Stimulated activated CD4-positive, alpha-beta T cell treated with anti-CD3 and anti-CD28 coated beads, Interleukin-12 subunit alpha, Interleukin-12 subunit beta, amount 100 ng/mL, for 4 hours (primary cell): ENCODE results near the gene SEPTIN3.

Experiments used
- DNase-seq: peaks from one replicate; pipeline ENCODE4 v3.0.0-alpha.2; 2020

Gene SEPTIN3

DNA sequence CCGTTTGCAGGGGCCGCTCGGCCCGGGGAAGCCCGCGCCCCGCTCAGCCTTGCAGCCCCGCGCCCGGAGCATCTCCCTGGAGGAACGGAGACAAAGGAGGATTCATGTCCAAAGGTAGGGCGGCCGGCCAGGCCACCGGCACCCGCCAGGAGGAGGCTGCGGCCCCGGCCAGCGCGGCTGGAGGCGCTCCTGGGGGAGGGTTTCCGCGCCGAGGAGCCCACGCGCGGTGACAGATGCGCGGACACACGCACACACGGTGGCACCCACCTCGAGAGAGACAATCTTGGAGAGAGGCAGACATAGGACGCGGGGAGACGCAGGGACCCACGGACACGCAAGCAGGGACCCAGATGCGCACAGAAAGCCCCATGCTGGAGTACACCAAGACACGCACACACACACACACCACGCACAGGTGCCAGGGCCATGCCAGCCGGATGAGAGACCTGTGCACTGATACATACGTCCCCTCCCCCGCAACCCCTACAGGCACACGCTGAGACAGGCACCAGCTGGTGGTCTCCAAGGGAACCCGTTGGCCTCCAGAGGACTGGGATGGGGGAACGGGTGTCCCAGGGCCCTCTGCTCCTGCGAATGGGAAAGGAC, 7.8 kb downstream of the SEPTIN3 start:
- DNase-seq = no peak

DNA sequence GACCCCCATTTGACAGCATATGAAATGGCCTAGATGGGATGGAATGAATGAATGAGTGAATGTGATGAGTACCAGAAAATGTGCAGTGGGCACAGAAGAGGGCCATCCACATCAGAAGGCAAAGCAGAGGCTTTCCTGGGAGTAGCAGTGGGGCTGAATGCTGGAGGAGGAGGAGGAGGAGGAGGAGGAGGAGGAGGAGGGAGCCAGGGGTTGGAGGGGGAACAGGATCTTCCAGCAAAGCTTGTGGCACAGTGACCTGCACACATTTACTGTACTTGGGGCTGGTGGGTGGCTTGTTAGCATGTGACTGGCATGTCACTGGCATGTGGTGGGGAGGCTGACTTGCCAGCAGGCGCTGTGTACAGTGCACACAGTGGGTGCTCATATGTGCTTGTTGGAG, 9.5 kb downstream of the SEPTIN3 start:
- no peak for DNase-seq

DNA sequence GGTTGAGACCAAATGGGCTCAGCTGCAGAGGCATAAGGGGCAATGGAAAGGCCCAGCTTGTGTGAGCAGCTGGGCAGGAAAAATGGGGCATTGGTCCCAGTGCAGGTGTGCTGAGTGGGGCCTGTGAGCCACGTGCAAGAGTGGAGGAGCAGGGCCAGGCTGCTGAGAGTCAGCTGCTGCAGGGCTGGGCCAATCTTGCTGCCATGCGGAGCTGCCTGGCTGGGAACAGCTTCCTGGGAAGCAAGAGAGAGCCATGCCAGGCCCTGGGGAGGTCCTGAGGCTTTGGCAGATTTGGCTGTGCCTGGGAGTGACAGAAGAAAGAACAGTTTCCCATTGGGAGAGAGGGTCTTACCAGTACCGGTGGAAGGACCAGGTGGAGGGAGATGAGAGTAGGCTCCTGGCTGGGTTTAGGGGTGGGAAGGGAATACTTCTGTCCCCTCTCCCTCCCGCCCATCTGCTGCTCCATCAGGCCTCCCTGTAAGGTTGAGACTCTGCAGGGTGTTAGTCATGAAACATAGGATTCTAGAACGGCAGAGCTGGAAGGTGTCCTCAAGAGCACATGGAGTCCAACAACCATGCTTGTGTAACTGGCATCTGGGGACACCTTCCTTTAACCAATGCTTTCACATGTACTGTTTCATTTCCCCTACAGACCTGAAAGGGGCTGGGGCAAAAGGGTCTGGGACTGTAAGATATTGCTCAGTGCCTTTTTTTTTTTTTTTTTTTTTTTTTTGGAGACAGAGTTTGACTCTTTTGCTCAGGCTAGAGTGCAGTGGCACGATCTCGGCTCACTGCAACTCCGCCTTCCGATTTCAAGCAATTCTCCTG, 10.4 kb downstream of the SEPTIN3 start:
- DNase-seq = no peak

DNA sequence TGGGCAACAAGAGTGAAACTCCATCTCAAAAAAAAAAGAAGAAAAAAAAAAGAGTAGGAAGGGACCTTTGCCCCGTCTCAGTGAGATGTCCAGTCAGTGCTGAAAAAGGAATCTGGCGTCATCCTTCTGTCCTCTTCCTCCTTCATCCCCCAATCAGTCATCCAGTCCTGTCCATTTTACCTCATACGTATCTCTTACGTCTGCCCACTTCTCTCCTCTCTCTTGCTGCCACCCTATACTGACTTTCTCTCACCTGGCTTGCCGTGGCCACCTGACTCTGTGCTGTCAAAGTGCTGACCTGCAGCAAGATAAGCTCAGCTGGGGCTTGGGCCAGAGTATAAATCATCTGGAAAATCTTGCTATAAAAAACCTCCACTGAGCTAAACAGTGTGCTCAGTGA, 13.6 kb downstream of the SEPTIN3 start:
- no peak for DNase-seq

DNA sequence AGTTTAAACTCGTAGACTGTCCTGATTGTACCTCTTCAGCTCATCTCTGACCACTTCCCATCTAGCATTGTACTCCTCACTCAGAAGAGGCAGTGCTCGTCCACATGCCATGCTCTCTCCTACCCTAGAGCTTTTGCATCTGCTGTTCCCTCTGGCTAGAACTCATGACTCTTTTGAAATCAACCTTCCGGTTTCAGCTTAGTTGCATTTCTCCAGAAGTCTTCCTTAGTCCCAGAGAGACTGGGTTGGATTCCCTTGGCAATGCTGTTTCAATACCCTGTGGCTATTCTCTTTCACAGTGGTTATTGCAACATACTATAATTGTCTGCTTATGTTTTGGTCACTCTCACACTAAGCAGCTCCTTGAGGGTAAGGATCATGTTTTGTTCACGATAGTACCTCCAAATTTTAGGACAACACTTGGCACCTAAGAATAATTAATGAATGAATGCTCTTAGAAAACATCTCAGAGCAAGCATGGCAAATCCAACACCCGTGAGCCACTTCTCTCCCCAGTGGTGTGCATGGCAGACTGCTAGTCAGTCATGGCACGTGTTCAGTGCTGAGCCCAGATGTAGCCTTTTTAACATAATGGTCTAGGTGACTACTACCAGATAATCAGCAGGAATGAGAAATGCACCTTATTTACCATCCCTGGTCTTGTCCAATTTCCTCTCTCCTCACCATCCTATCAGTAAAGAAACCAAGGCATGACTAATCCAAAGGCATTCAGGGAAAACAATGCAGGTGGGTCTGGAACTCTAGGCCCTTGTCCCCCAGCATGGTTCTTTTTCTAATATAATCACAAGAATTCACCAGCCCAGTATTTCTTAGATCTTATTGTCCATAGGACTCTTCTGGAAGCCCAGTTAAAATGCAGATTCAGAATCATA, 14.5 kb downstream of the SEPTIN3 start:
- DNase-seq = no peak

DNA sequence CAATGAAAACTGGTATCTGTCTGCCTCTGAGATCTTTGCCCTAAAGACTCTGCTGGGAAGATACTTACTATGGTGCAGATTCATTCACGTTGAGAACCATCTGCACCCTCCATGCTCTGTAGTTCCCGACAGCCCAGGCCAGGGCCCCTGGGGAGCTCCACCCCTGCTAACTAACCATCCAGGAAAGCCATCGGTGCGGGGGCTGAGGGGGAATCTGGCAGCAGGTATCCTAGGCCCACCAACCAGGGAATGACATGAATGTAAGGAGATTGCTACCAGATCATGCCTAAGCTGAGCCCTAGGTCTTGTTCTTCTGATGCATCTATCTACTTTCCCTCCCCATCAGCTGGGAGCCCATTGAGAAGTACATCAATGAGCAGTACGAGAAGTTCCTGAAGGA, 18.0 kb downstream of the SEPTIN3 start:
- DNase-seq = no peak

DNA sequence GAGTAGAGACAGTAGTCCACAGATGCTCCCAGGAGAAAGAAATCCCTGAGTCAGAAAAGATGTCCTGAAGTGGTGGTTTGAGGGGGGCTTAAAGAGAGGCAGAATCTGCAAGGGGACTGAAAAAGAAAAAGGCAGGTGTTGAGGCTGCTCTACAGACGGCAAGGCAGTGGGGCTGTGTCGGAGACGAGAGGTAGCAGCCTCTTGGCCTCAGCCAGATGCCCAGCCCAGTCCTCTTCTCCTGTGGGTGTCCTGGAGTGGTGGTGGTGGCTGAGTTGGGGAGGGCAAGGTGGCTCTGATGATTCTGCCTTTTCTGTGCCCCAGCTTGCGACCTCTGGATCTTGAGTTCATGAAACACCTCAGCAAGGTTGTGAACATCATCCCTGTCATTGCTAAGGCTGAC, 20.0 kb downstream of the SEPTIN3 start:
- DNase-seq = no peak

DNA sequence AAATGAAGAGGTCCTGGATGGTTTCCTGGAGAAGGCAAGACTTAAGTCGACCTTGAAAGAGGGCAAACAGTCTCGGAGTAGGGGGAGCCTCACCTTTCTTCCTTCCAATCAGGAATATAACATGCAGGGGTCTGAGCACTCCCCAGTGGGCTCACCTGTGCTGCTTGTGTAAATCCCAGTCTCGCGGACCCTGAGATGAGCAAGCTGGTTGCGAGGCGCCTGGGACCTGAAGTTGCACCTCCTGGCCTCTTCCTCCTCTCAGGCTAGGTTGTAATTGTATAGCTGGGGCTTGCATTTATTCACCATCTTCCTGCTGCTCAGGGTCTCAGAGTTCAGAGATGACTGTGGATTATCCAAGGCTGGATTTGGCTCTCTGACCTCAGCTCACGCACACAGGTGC, 21.9 kb downstream of the SEPTIN3 start:
- no peak for DNase-seq

DNA sequence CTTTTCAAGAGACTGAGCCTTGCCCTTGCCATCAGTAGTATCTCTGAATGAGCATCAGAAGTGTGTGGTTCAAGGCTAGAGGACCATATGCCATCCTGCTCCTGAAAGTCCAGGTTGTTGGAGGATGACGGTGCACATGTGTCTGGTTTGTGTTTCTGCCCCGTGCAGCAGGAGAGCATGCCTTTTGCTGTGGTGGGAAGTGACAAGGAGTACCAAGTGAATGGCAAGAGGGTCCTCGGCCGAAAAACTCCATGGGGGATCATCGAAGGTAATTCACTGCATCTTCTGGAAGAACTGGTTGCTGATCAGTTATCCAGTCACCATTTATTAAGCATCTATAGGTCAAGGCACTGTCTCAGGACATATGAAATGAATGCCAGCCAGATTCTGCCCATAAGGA, 23.3 kb downstream of the SEPTIN3 start:
- DNase-seq = no peak

DNA sequence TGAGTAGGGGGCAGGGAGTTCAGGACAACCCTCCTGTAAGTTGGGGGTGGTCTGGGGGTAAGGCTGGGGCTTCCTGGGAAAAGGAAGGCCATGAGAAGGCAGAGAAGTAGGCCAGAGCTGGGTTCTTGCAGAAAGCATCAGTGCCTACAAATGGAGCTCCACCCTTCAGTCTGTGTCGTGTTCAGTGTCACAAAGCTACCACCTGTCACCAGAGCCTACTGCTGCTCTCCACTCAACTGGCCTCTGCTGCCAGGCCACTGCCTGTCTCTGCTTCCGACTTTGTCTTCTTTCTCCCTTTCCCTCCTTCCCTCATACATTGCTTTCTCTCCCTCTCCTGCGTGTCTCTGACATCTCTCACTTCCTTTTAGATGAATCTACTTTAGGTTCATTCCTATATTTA, 26.0 kb downstream of the SEPTIN3 start:
- DNase-seq = no peak

DNA sequence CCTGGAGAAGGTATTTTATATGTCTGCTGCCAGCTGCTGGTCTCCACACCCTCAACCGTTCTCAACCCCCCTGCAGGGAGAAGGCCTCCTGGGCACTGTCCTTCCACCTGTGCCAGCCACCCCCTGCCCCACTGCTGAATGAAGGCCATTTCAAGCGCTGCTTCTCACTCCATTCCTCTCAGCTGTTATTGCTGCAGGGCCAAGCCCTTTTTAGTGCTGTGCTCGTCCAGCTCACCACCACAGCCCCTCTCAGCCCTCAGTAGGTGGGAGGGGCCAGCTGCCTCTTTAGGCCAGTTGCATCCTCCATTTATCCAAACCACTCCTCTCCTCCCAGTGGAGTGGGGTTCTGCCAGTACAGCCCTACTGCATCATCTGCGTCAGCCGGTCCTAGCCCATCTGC, 27.6 kb downstream of the SEPTIN3 start:
- DNase-seq = no peak

DNA sequence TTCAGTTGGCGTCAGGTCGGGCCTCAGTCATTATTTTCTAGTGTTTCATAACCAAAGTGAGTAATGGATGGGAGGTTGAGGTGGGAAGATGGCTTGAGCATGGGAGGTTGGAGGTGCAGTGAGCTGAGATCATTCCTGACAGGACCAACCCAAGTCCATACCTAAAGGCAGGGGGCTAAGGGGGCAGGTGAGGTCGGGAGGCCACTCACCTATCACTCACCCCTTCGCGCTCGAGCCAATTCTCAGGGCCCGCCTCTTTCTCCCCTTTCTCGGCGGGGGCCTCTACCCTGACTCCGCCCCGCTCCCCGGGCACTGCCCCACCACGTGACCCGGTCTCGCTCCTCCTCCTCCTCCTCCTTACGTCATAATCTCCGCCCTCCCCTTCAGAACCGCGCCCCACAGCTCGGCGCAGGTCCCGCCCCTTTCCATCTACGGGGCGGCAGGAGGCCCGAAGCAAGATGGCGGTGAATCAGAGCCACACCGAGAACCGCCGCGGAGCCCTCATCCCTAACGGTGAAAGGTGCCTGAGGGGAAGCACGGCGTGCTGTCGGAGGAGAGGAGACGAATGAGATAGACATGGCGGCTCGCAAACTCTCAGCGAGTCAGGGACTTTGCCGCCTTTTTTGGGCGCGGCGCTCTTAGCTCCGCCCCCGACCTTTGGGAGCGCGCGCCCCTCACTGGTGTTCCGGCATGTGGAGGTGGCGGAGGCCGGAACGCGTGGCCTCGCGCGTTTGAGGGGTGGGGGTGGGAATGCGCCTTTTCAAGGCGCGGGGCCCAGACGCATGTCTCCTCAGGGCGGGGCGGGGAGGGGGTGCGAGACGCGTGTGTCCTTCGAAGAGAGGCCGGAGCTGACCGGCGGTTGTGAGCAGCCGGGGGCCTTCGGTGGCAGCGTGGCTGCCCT, 29.4 kb downstream of the SEPTIN3 start, which contains the start of gene WBP2NL:
Gene WBP2NL (plus strand): TSS at position 428 of the 901 bp plus-strand sequence. CDS start 31 bp downstream, at position 459.
- DNase-seq = peak; percentile 86

DNA sequence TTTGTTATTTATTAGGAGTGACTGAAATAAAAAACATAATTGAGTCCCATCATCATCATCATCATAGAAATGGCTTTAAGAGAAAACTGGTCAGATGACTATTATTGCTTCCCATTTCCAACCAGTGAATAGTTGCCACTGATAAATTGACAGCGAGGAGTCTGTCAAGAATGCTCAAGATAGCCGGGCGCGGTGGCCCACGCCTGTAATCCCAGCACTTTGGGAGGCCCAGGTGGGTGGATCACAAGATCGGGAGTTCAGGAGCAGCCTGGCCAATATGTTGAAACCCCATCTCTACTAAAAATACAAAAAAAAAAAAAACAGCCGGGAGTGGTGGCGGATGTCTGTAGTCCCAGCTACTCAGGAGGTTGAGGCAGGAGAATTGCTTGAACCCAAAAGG, 31.2 kb downstream of the SEPTIN3 start:
- DNase-seq = no peak

DNA sequence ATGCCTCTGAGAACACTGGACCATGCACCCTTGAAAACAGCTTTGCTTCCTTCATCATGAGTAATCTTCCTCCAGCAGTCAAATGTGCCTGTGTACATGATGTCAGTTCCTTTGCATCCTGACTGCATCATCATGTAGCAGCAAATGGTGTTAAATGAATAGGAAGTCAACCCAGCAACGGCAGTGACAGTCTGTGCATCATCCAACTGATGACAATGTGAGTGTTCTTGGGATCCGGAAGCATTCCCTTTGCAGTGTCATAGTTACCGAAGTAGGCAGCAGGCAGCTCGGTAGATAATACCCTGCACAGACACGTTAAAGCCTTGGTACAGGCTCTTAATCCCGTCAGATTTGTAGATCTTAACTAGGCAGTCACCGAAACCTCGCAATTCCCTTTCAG, 31.9 kb downstream of the SEPTIN3 start:
- DNase-seq = no peak

DNA sequence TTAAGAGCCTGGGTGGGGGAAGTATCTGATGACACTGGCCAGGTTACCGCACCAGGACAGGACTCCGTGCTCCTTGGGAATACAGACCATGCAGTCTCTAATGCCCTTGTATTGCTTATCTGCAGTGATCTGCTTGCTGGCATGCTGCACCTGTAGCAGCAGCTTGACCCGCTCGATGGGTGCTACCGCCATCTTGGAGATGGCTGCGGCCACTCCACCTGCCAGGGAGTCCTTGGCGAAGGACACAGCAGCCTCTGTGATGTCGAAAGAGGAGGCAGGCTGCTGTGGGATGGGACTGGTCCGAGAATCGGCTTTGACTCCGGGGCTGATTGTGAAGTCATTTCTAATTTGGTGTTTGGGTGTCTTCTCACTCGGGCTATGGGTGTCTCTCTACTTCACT, 32.5 kb downstream of the SEPTIN3 start:
- DNase-seq = no peak

DNA sequence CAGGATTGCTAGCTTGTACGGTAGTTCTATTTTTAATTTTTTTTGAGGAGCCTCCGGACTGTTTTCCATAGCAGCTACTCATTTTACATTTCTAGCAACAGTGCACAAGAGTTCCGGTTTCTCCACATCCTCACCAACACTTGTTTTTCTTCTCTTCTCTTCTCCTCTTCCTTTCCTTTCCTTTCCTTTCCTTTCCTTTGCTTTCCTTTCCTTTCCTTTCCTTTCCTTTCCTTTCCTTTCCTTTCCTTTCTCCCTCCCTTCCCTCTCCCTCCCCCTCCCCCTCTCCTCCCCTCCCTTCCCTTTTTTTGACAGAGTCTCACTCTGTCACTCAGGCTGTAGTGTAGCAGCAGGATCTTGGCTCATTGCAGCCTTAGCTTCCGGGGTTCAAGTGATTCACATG, 38.7 kb downstream of the SEPTIN3 start:
- DNase-seq = no peak

DNA sequence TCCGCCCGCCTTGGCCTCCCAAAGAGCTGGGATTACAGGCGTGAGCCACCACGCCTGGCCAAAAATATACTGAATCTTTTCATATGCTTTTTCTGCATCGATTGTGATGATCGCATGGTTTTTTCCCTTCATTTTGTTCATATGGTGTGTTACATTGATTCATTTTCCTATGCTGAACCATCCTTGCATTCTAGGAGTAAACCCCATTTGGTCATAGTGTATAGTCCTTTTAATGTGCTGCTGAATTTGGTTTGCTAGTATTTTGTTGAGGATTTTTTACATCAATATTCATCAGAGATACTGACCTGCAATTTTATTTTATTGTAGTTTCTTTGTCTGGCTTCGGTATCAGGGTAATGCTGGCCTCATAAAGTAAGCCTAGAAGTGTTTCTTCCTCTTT, 41.5 kb downstream of the SEPTIN3 start:
- DNase-seq = no peak

DNA sequence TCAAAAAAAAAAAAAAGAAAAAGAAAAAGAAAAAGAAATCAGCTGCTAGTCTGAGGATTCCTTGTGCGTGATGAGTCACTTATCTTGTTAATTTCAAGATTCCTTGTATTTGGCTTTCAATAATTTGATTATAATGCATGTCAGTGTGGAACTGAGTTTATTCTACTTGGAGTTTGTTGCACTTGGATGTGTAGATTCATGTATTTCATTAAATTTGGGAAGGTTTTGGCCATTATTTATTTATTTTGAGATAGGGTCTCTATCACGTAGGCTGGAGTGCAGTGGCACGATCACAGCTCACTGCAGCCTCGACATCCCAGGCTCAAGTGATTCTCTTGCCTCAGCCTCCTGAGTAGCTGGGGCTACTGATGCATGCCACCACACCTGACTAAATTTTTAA, 44.1 kb downstream of the SEPTIN3 start:
- DNase-seq = no peak

DNA sequence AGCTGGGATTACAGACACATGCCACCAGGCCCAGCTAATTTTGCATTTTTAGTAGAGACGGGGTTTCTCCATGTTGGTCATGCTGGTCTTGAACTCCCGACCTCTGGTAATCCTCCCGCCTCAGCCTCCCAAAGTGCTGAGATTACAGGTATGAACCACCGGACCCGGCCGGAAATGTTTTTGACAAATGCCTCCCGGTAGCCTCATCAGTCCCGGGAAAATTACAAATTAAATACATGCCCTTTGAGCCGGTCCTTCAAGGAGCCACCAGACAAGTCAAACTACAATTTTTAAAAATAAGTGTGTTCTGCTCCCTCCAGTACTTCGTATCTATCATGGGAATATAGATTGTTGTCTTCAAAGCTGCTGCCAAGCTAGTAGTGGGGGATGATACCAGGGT, 46.9 kb downstream of the SEPTIN3 start:
- no peak for DNase-seq

DNA sequence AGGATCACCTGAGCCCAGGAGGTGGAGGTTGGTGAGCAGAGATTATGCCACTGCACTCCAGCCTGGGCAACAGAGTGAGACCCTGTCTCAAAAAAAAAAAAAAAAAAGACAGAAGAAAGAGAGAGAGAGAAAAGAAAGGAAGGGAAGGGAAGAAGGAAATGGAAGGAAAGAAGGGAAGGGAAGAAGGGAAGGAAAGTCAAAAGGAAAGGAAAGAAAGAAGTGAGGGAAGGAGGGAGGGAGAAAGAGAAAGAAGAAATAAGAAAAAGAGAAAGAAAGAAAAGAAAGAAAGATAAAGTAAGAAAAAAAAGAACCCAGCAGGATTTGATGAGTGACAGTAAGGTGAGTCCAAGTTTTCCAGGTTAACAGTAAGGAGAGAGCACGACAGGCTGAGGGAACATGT, 49.0 kb downstream of the SEPTIN3 start:
- no peak for DNase-seq
